ENCODE data around the gene NDUFV2.
A peak's percentile ranks its signal among the peaks of the same experiment; 100 is the strongest.

NDUFV2 gene

GRCh38 chr18:9117980-9118841, 15.7 kb downstream of the NDUFV2 start:
- DNase-seq (ENCODE audit: low spot score), result no peak

GRCh38 chr18:9120796-9121195, 18.3 kb downstream of the NDUFV2 start:
- no peak for DNase-seq (ENCODE audit: low spot score)

- DNase-seq (ENCODE audit: low spot score), result no peak
Measured at GRCh38 chr18:9123520-9123919, 21.0 kb downstream of the NDUFV2 start.

GRCh38 chr18:9124824-9125223, 22.3 kb downstream of the NDUFV2 start:
- no peak for DNase-seq (ENCODE audit: low spot score)

DNA sequence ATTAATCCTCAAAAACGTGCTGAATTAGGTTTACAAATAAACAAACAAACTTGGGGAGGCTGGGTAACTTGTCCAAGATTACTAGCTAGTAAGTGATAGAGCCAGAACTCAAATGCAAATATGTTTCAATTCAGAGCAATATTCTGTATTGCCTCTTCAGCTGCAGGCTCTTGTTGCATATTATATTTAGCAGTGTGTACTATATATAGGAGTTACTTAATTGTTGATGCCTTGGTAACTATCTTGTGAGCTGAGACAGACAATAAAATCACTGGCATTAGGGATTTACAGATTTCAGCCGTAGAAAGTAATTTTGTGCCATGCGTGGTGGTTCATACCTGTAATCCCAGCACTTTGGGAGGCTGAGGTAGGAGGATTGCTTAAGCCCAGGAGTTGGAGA, 23.8 kb downstream of the NDUFV2 start:
- DNase-seq (ENCODE audit: low spot score), result no peak

DNA sequence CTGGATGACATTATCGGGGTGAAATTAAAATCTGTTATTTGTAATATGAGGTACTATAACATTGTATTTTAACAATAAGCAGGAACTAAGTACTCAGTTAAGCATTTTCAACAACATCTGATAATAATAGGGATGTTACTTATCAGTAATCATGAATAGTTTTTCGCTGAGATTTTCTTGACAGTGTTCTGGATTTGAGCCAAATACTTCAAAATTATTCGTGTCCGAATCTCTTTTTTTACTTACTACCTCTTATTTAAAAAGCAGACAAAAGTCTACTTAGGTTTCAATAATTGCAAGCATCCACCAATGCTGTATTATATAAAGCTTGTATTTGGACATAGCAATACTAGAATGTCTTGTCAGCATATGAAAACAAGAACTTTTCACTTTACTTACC, 27.7 kb downstream of the NDUFV2 start:
- no peak for DNase-seq (ENCODE audit: low spot score)

DNA sequence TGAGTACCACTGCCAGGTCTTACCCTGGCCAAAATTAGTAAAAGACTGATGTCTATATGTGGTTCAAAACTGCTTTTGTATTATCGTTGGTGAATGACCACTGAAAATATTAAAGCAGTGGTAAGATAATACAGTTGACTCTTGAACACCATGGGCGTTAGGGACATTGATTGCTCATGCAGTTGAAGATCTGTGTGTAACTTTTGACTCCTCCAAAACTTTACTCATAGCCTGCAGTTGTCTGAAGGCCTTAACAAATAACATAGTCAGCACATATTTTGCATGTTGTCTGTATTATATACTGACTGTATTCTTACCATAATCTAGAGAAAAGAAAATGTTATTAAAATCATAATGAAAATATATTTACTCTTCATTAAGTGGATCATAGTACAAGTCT, 28.3 kb downstream of the NDUFV2 start:
- no peak for DNase-seq (ENCODE audit: low spot score)

DNA sequence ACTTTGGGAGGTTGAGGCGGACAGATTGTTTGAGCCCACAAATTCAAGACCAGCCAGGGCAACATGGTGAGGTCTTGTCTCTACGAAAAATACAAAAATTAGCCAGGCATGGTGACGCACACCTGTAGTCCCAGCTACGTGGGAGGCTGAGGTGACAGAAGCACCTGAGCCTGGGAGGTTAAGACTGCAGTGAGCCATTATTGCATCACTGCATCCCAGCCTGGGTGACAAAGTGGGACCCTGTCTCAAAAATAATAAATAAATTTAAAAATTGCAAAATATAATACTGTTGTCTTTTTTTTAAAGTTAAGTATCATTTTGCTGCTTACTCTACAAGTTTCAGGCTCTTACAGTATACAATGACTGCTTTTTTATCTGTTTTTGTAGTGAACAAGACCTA, 30.1 kb downstream of the NDUFV2 start:
- DNase-seq (ENCODE audit: low spot score), result no peak

GRCh38 chr18:9133225-9133624, 30.7 kb downstream of the NDUFV2 start:
- DNase-seq (ENCODE audit: low spot score), result no peak

GRCh38 chr18:9135081-9135911, 32.8 kb downstream of the NDUFV2 start:
- no peak for DNase-seq (ENCODE audit: low spot score)

- peak; percentile 77 for DNase-seq (ENCODE audit: low spot score)
Measured at GRCh38 chr18:9135912-9136314, 33.4 kb downstream of the NDUFV2 start.

- peak; percentile 98 for DNase-seq (ENCODE audit: low spot score)
Measured at GRCh38 chr18:9136315-9137155, 34.0 kb downstream of the NDUFV2 start, which contains the start of gene ANKRD12. ANKRD12 (plus strand) TSS chr18:9136781; CDS start chr18:9182433, 45,652 bp downstream.

GRCh38 chr18:9137168-9138066, 34.9 kb downstream of the NDUFV2 start:
- peak; percentile 86 for DNase-seq (ENCODE audit: low spot score)

DNA sequence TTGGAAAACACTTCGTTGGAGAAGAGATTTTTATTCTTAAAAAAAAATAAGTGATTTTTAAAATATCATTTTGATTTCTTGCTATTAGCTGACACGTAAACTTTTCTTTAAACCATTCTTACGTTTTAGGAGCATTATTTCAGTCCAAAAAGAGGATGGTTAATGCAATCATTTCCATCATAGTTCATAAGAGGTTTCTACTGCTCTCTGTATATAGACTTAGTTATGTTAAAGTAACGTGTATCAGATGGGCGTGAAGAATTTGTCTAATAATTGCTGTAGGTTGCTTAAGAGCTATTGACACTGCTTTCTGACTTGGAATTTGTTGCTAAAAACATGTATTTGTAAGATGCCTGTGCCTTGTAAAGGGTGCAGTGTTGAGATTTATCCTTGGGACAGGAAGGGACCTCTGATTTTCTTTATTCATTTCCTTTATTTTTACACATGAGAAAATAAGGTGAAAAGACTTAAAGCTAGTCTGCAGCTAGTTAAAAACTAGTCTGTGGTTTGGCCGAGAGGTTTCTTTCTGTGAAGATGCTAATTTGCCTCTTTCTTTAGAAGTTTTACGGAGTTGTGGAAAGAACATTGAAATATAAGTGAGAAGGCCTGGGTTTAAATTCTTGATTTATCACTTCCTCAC, 37.0 kb downstream of the NDUFV2 start:
- no peak for DNase-seq (ENCODE audit: low spot score)

- DNase-seq (ENCODE audit: low spot score), result no peak
Measured at GRCh38 chr18:9140381-9140780, 37.9 kb downstream of the NDUFV2 start.

DNA sequence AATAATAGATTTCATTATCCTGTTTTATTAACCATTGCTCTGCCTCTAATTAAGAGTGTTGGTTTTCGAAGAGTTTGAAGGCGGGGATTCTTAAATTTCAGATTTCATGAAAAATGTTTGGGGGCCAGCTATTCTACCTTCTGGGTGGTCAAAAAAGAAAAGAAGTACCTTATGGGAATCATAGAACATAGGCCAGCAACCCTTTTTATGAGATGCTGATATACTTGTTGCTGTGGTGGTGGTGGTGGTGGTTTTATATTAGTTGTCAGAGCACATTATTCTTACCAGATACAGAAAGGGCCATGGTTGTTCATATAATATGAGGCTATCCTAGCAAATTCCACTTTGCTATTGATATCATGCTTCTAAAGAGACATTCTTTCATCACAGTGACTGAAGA, 38.5 kb downstream of the NDUFV2 start:
- no peak for DNase-seq (ENCODE audit: low spot score)

DNA sequence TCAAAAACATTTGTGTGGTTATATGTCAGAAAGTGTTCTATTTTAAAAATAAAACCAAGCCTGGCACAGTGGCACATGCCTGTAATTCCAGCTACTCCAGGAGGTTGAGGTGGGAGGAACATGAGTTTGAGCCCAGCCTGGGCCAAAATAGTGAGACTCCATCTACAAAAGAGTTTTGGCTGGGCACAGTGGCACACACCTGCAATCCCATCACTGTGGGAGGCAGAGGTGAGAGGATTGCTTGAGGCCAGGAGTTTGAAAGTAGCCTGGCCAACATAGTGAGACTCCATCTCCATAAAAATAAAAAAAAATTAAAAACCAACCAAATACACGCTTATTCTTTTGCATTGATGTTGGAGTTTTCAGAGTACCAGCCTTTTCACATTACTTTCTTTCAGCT, 43.7 kb downstream of the NDUFV2 start:
- no peak for DNase-seq (ENCODE audit: low spot score)

DNA sequence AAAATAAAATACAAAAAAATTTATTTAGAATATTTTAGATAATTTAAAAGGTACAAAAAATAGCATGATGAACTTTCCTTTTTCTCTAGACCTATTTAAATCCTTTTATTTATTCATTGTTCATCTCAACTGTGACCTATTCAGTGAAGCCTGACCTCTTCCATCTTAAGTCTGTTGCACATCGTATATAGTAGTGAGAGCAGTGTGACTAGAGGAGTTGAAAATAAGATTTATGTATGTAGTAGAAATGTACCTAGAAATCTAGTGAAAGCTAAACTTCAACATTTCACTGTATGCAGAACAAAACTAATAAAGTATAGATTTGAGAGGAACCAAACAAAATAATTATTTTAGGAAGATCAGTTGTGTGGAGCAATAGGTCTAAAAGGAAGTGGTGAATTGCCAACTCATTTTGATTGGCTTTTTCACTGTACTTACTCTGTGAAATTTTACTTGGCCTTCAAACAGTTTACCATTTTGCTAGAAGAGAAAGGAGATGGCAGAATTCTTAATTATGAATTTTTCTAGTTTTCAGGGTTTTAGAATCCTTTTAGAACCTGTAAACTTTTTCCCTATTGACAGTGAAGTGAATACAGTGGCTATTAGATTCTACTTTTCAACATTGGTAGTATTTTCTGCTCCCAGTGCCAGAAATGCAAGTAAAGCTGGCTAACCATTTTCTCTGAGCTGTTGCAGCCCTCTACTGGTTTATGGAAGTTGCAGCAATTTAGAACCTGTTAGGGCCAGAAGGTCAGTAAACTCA, 45.1 kb downstream of the NDUFV2 start:
- DNase-seq (ENCODE audit: low spot score), result peak; percentile 46

DNA sequence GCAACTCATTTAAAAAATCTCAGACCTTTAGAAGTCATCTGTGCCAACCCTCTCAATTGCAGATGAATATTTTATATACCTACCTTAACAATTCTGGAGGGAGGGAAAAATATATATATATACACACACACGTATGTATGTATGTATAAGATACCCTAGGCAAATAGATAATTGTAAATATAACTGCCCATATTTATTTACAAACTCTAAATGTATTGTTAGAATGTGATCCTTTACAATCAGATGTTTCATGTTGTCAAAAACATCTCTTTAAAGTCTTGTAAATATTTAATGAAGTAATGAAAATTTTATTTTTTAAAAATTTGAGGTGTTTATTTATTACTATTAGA, 45.7 kb downstream of the NDUFV2 start:
- no peak for DNase-seq (ENCODE audit: low spot score)

GRCh38 chr18:9150121-9150520, 47.6 kb downstream of the NDUFV2 start:
- no peak for DNase-seq (ENCODE audit: low spot score)
